NT2/D1 (cell line): ENCODE results near the gene MYH9.

Experiments
- SUZ12 ChIP-seq: IDR thresholded peaks from 2 replicates; pipeline ENCODE4 v1.6.1; 2011; ENCODE audit not compliant: insufficient read length, insufficient read depth; ENCODE audit errors: extremely low read depth
- YY1 ChIP-seq: IDR thresholded peaks from 2 replicates; pipeline ENCODE4 v1.6.1; 2011; ENCODE audit not compliant: insufficient read length, insufficient read depth
- ZNF274 ChIP-seq: IDR thresholded peaks from 2 replicates; pipeline ENCODE4 v1.6.1; 2011; ENCODE audit warnings: mild to moderate bottlenecking, low read depth, low read length

DNA sequence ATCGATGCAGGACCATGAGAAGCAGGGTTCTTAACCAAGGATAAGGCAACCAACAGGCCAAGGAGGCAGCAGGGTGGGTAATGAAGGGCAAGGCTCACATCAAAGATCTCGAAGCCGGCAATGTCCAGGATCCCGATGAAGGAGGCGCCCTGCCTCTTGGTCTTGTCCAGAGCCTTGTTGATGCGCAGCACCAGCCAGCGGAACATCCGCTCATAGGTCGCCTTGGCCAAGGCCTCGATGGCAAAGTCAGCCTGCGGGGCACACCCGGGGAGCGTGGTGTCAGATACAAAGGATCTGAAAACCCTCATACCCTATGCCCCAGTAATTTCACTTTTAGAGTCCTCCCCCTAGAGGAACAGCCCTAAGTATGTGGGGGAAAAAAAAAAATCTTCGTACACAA, 71.3 kb downstream of the MYH9 start:
- TF ChIP-seq YY1, result no peak
- no peak for TF ChIP-seq ZNF274
- TF ChIP-seq SUZ12, result no peak
